Endothelial cell of umbilical vein (primary cell): Measurements from ENCODE around the gene ZNF620. TPM values are rescaled to one million over a fixed set of nuclear protein-coding genes. Genes with fewer than 3 reads are reported as not detected.

Experiments used
- BruUV-seq: library from RNA; stranded (reverse); fragments of 400-500 nt; replicated peaks from 2 replicates; lab custom pipeline; 2021; lab: Mats Ljungman, UMichigan
- CTCF ChIA-PET: fragments of 300-600, 350-600 bp; sonication (Branson Sonifier 250); formaldehyde crosslinking; loops from one replicate; lab custom pipeline; 2021; ENCODE audit warnings: antibody characterized with exemption, inconsistent platforms; lab: Charles Lee
- POLR2A ChIA-PET: fragments of 300-600, 350-600 bp; sonication (Branson Sonifier 250); formaldehyde crosslinking; loops from one replicate; lab custom pipeline; 2021; ENCODE audit warnings: antibody characterized with exemption, inconsistent platforms; lab: Charles Lee
- DNase-seq: peaks from one replicate; pipeline ENCODE4 v3.0.0-alpha.2; 2011; ENCODE audit warnings: low read depth, low spot score
- FAIRE-seq: peaks from 2 replicates; lab custom pipeline; 2011; peaks lifted over from hg19 to GRCh38; lab: Jason Lieb, UNC
- H2AFZ ChIP-seq: 2 replicates; pipeline ENCODE4 v1.6.0; 2012; ENCODE audit warnings: low read depth, low read length, control low read depth, inconsistent platforms
- H3K27ac ChIP-seq: 2 replicates; pipeline ENCODE4 v1.5.1; 2011; ENCODE audit warnings: low read depth, mild to moderate bottlenecking, control low read depth, low read length, moderate library complexity; ENCODE audit not compliant: insufficient read depth
- H3K27me3 ChIP-seq, 2 experiments: 2 replicates each; pipeline versions ENCODE4 v1.6.0 to v1.6.1; 2011; ENCODE audit warnings: low read length in 2 of 2, mixed read lengths in 1 of 2; ENCODE audit not compliant: control insufficient read depth in 2 of 2, insufficient read depth in 2 of 2
- H3K36me3 ChIP-seq, 2 experiments: 2 replicates in 1 of 2; 3 replicates in 1 of 2; pipeline ENCODE4 v1.5.1; 2011; ENCODE audit warnings: low read length in 2 of 2, mild to moderate bottlenecking in 1 of 2, moderate library complexity in 1 of 2; ENCODE audit not compliant: control insufficient read depth in 2 of 2, insufficient read depth in 2 of 2; ENCODE audit errors: extremely low read depth in 1 of 2
- H3K4me1 ChIP-seq: 3 replicates; pipeline ENCODE4 v1.5.1; 2011; ENCODE audit warnings: mild to moderate bottlenecking, low read length; ENCODE audit not compliant: control insufficient read depth, insufficient read depth; ENCODE audit errors: extremely low read depth
- H3K4me2 ChIP-seq: 2 replicates; pipeline ENCODE4 v1.6.1; 2011; ENCODE audit warnings: low read length, control low read depth, mixed read lengths; ENCODE audit not compliant: insufficient read depth
- H3K4me3 ChIP-seq, 3 experiments: fragments of 200-600 bp in 1 of 3; sonication (generic), shearing (Covaris generic) in 1 of 3; replicated peaks in 1 of 3; 2 replicates each; pipeline ENCODE4 v1.5.1; 2011 to 2016; ENCODE audit warnings: control low read depth in 3 of 3, low read length in 3 of 3, mild to moderate bottlenecking in 2 of 3, inconsistent platforms in 1 of 3, low read depth in 1 of 3, moderate library complexity in 1 of 3; ENCODE audit not compliant: insufficient read depth in 1 of 3
- H3K79me2 ChIP-seq: 2 replicates; pipeline ENCODE4 v1.6.0; 2012; ENCODE audit warnings: low read length, inconsistent platforms; ENCODE audit not compliant: control insufficient read depth, insufficient read depth
- H3K9ac ChIP-seq: replicated peaks from 2 replicates; pipeline ENCODE3; 2011; ENCODE audit warnings: low read length, control low read depth; ENCODE audit not compliant: insufficient read depth; ENCODE audit errors: extremely low read depth
- H3K9me1 ChIP-seq: replicated peaks from 3 replicates; pipeline ENCODE4 v1.6.0; 2011; ENCODE audit warnings: mild to moderate bottlenecking, low read length; ENCODE audit not compliant: control insufficient read depth, insufficient read depth; ENCODE audit errors: extremely low read depth
- H3K9me3 ChIP-seq: replicated peaks from 2 replicates; pipeline ENCODE4 v1.5.1; 2012; ENCODE audit warnings: low read length, inconsistent platforms; ENCODE audit not compliant: control insufficient read depth, insufficient read depth
- H4K20me1 ChIP-seq: replicated peaks from 2 replicates; pipeline ENCODE3; 2011; ENCODE audit warnings: mild to moderate bottlenecking, low read length; ENCODE audit not compliant: control insufficient read depth, insufficient read depth; ENCODE audit errors: extremely low read depth
- CTCF ChIP-seq, 2 donors: IDR thresholded peaks; 1 replicate in 1 of 2; 2 replicates in 1 of 2; pipeline ENCODE4 v1.5.1; 2011; ENCODE audit warnings: low read length in 2 of 2, mild to moderate bottlenecking in 2 of 2, moderate library complexity in 2 of 2, control low read depth in 1 of 2, inconsistent platforms in 1 of 2, low read depth in 1 of 2; ENCODE audit not compliant: insufficient read depth in 1 of 2; ENCODE audit errors: extremely low read depth in 1 of 2
- EZH2 ChIP-seq: IDR thresholded peaks from 2 replicates; pipeline ENCODE4 v1.6.1; 2012; ENCODE audit warnings: borderline replicate concordance, low read depth, mild to moderate bottlenecking, moderate library complexity, low read length, inconsistent platforms; ENCODE audit not compliant: severe bottlenecking
- FOS ChIP-seq: IDR thresholded peaks from 2 replicates; pipeline ENCODE4 v1.6.1; 2011; ENCODE audit warnings: mild to moderate bottlenecking, low read length, moderate library complexity, borderline replicate concordance; ENCODE audit not compliant: insufficient read depth
- GATA2 ChIP-seq: IDR thresholded peaks from 2 replicates; pipeline ENCODE4 v1.7.0; 2011; ENCODE audit warnings: low read depth, mild to moderate bottlenecking, moderate library complexity, mixed read lengths, low read length; ENCODE audit not compliant: insufficient read length, insufficient read depth
- JUN ChIP-seq: IDR thresholded peaks from 2 replicates; pipeline ENCODE4 v1.6.1; 2011; ENCODE audit warnings: borderline replicate concordance, low read depth; ENCODE audit not compliant: insufficient read length, insufficient read depth
- MAX ChIP-seq: IDR thresholded peaks from 2 replicates; pipeline ENCODE4 v1.6.1; 2011; ENCODE audit not compliant: insufficient read depth, insufficient read length
- MYC ChIP-seq: IDR thresholded peaks from one replicate; pipeline ENCODE4 v1.6.1; 2011; ENCODE audit warnings: mild to moderate bottlenecking, low read depth, low read length
- POLR2A ChIP-seq: IDR thresholded peaks from 2 replicates; pipeline ENCODE4 v1.6.1; 2012; ENCODE audit warnings: low read depth, mild to moderate bottlenecking, control low read depth, low read length
- POLR2AphosphoS5 ChIP-seq: IDR thresholded peaks from 2 replicates; pipeline ENCODE4 v1.6.1; 2012; ENCODE audit warnings: low read depth, mild to moderate bottlenecking, control low read depth, low read length, moderate library complexity; ENCODE audit not compliant: insufficient read depth
- dilution Hi-C: fragments of 300-500 bp; cut with MboI; formaldehyde crosslinking; loops from one replicate; pipeline ENCODE4 v1.15.0; 2019; ENCODE audit warnings: low sequenced_read_pairs; ENCODE audit not compliant: extremely low pct_ligation_motif_present
- intact Hi-C: fragments of 100-400 bp; cut with micrococcal nuclease; formaldehyde crosslinking; loops from one replicate; pipeline ENCODE4 v1.10.0; 2022
- polyA plus RNA-seq, 4 experiments: library from polyadenylated mRNA; depleted of rRNA in 3 of 4; stranded (reverse) in 3 of 4; unstranded in 1 of 4; fragments of >200 nt; gene quantifications; 2 replicates each; pipeline versions ENCODE4 v1.2.1 to v1.2.3, GENCODE V29; 2011 to 2012; ENCODE audit warnings: missing spikeins in 1 of 4
- total RNA-seq: library from RNA; stranded (reverse); gene quantifications from 2 replicates; pipeline ENCODE4 v1.2.3, GENCODE V29; 2021

ZNF620 gene
- total and polyA plus RNA-seq, 2 donors (not counting 3 experiments of a cell fraction or from before 2014, with no cell fraction given), result 1.9 to 4.0 TPM

GRCh38 chr3:40470701-40471100 lies 35.1 kb upstream of the ZNF620 start:
- TF ChIP-seq FOS, result no peak
- TF ChIP-seq POLR2A, result no peak
- H3K36me3 ChIP-seq, result no peaks in the 10 kb centered on the region
- ChIA-PET CTCF (interaction anchor here (1.8 kb wide), 1 partner anchor 30 kb away, joined by 3 read pairs; no protein-coding TSS in a partner anchor), POLR2A (no interaction called here)
- no peak overlapping the region for H3K4me2 ChIP-seq
- no peak overlapping the region for H3K9ac ChIP-seq
- no peaks in the 10 kb centered on the region for H3K4me1 ChIP-seq
- BruUV-seq, result no TSS peak
- H2AFZ ChIP-seq, result no peak overlapping the region
- H3K79me2 ChIP-seq, result no peaks in the 10 kb centered on the region
- no peaks in the 10 kb centered on the region for H4K20me1 ChIP-seq
- no peaks in the 10 kb centered on the region for H3K9me1 ChIP-seq
- no peak for FAIRE-seq
- H3K27ac ChIP-seq, result no peak overlapping the region
- no peak for DNase-seq
- dilution Hi-C loops (no loop called here), intact Hi-C loops (no loop called here)
- no peaks in the 10 kb centered on the region for H3K27me3 ChIP-seq
- no peak overlapping the region for H3K4me3 ChIP-seq
- no peaks in the 10 kb centered on the region for H3K9me3 ChIP-seq

- Histone ChIP-seq H4K20me1 (no peaks in the 10 kb centered on the region), H3K4me1 (peaks cover 7% of the 10 kb centered on the region), H3K9ac (peak within 1 kb of the TSS; percentile 82), H3K27ac (peak within 1 kb of the TSS; percentile 68), H3K9me3 (no peaks in the 10 kb centered on the region), H3K9me1 (no peaks in the 10 kb centered on the region), H3K4me3 (peak within 1 kb of the TSS; percentile 50 to 78 (median 71)), H3K36me3 (no peaks in the 10 kb centered on the region), H2AFZ (peak within 1 kb of the TSS; percentile 93), H3K27me3 (no peaks in the 10 kb centered on the region), H3K4me2 (peak within 1 kb of the TSS; percentile 90), H3K79me2 (no peaks in the 10 kb centered on the region)
- TF ChIP-seq POLR2AphosphoS5, result peak; percentile 85
- TF ChIP-seq EZH2, result no peak
- TF ChIP-seq POLR2A, result peak; percentile 84
- no peak for TF ChIP-seq FOS
- TF ChIP-seq MAX, result no peak
- TF ChIP-seq MYC, result no peak
- no peak for TF ChIP-seq JUN
- no peak for TF ChIP-seq CTCF (IDR thresholded peaks at IDR 0.05; ENCODE audit: extremely low read depth in 1 of 2, insufficient read depth in 1 of 2, low read depth in 1 of 2, low read length in 2 of 2)
- TF ChIP-seq GATA2, result no peak
- BruUV-seq, result TSS peak; percentile 95
- intact Hi-C loops, result loop anchor here (1.0 kb wide), 3 partner anchors 23 to 48 kb away; partner anchors contain the start of gene ZNF621
- CTCF ChIA-PET, result interaction anchor here (1.1 to 1.4 kb wide), 3 partner anchors 28 to 48 kb away, joined by 4 to 8 read pairs (median 5); partner anchors contain the start of genes ZNF620 and ZNF621
- POLR2A ChIA-PET, result interaction anchor here (0.6 to 2.4 kb wide), 3 partner anchors 20 to 1621 kb away, joined by 3 to 8 read pairs (median 3); partner anchors contain the start of gene RPL14
- DNase-seq (peak; percentile 77), FAIRE-seq (peak; percentile 95)
- dilution Hi-C loops, result no loop called here
Observed at GRCh38 chr3:40476478-40477470, 29.1 kb upstream of the ZNF620 start, which contains the start of gene ZNF619. ZNF619 (plus strand) TSS chr3:40477122; CDS start chr3:40477980, 858 bp downstream.
